Measurements from ENCODE around the gene CACNG8.

GRCh38 chr19:54013866-54014265, 51.1 kb downstream of the CACNG8 start:
- TF ChIP-seq CTCF (IDR thresholded peaks at IDR 0.05; ENCODE audit: low read length) = no peak
- no peak for TF ChIP-seq EZH2 (IDR thresholded peaks at IDR 0.05; ENCODE audit: borderline replicate concordance, low read length)

Data from OCI-LY1 (cell line).